CD1c-positive myeloid dendritic cell (primary cell): Measurements from ENCODE around the gene DPEP2.
"Not testable (repeated sequence)": the region's sequence is repeated elsewhere in the genome, so short reads cannot be mapped to it uniquely, and the experiment has no call there.

ENCODE experiments used
- DNase-seq: peaks from one replicate; pipeline ENCODE4 v3.0.0-alpha.2; 2016; ENCODE audit errors: extremely low spot score

The DPEP2 gene

GRCh38 chr16:67998779-67999688, at the start of gene DPEP2:
Gene DPEP2, minus strand, starts transcription at chr16:67999484. Its CDS starts 6,272 bp downstream, at chr16:67993212.
- peak; percentile 86 for DNase-seq

GRCh38 chr16:68047987-68048386, 48.7 kb upstream of the DPEP2 start:
- no peak for DNase-seq

GRCh38 chr16:68046106-68046505, 46.8 kb upstream of the DPEP2 start:
- DNase-seq: no peak

GRCh38 chr16:68041783-68042182, 42.5 kb upstream of the DPEP2 start:
- peak; percentile 42 for DNase-seq

GRCh38 chr16:68040506-68041288, 41.4 kb upstream of the DPEP2 start:
- peak; percentile 85 for DNase-seq

- peak; percentile 46 for DNase-seq
These were observed 38.7 kb upstream of the DPEP2 start for GRCh38 chr16:68037841-68038597.

GRCh38 chr16:68035227-68035626, 35.9 kb upstream of the DPEP2 start:
- DNase-seq: no peak

- no peak for DNase-seq
These were observed 33.8 kb upstream of the DPEP2 start for GRCh38 chr16:68033101-68033500.

GRCh38 chr16:68031951-68032350, 32.7 kb upstream of the DPEP2 start:
- no peak for DNase-seq

- not testable (repeated sequence) for DNase-seq
These were observed 30.8 kb upstream of the DPEP2 start for GRCh38 chr16:68030108-68030507.

- no peak for DNase-seq
These were observed 29.7 kb upstream of the DPEP2 start for GRCh38 chr16:68028996-68029395.

GRCh38 chr16:68022728-68023537, 23.6 kb upstream of the DPEP2 start, which contains the start of the genes DDX28 and DUS2:
Gene DDX28, minus strand, starts transcription at chr16:68023232. Its CDS starts 30 bp downstream, at chr16:68023202.
Gene DUS2, plus strand, starts transcription at chr16:68023284. Its CDS starts 14,740 bp downstream, at chr16:68038024.
- DNase-seq: peak; percentile 97

GRCh38 chr16:68022278-68022727, 23.0 kb upstream of the DPEP2 start:
- no peak for DNase-seq

- DNase-seq: no peak
These were observed 22.2 kb upstream of the DPEP2 start for GRCh38 chr16:68021490-68021889.

GRCh38 chr16:68019167-68019680, 19.9 kb upstream of the DPEP2 start:
- DNase-seq: no peak

GRCh38 chr16:68015681-68016080, 16.4 kb upstream of the DPEP2 start, which contains the start of gene DPEP2NB:
Gene DPEP2NB, minus strand, starts transcription at chr16:68015911. Its CDS starts 141 bp downstream, at chr16:68015770.
- no peak for DNase-seq

GRCh38 chr16:68013440-68013839, 14.2 kb upstream of the DPEP2 start:
- DNase-seq: peak; percentile 40

- not testable (repeated sequence) for DNase-seq
These were observed 10.6 kb upstream of the DPEP2 start for GRCh38 chr16:68009872-68010271.

- no peak for DNase-seq
These were observed 10.0 kb upstream of the DPEP2 start for GRCh38 chr16:68009157-68009735.

GRCh38 chr16:68005786-68006286, 6.6 kb upstream of the DPEP2 start:
- DNase-seq: peak; percentile 94
